Measurements from ENCODE around the gene CD53. TPM values are rescaled to one million over a fixed set of nuclear protein-coding genes. Genes with fewer than 3 reads are reported as not detected.
A peak's percentile ranks its signal among the peaks of the same experiment; 100 is the strongest.

CD53 gene
- total and polyA plus RNA-seq, 9 of the 15 experiments (the other 6 are each of a cell fraction or from before 2014, with no cell fraction given): 63.5 to 220 (median 131) TPM

GRCh38 chr1:110890474-110891196 lies 17.7 kb downstream of the CD53 start (continued):
- no peak for TF ChIP-seq RFX5 (IDR thresholded peaks at IDR 0.05; ENCODE audit: low read depth, low read length)
- no peak for TF ChIP-seq ESRRA (IDR thresholded peaks at IDR 0.05; ENCODE audit: borderline replicate concordance, low read depth)
- no peak for TF ChIP-seq ZBTB34 (CRISPR knock-in tag; IDR thresholded peaks at IDR 0.05)
- TF ChIP-seq ZNF354B (CRISPR knock-in tag; IDR thresholded peaks at IDR 0.05): no peak
- no peak for TF ChIP-seq ZNF511 (CRISPR knock-in tag; IDR thresholded peaks at IDR 0.05)
- TF ChIP-seq GATA2 (CRISPR knock-in tag; IDR thresholded peaks at IDR 0.05): no peak
- TF ChIP-seq CEBPG (CRISPR knock-in tag; IDR thresholded peaks at IDR 0.05): no peak
- TF ChIP-seq CEBPG (tag; conservative IDR thresholded peaks at IDR 0.05 in 1 of 2, IDR thresholded peaks at IDR 0.05 in 1 of 2): peak in 1 of 2 experiments; percentile 27; a peak in 2 of 4 replicates
- TF ChIP-seq TEAD1 (CRISPR knock-in tag; IDR thresholded peaks at IDR 0.05): no peak
- no peak for TF ChIP-seq ZNF444 (CRISPR knock-in tag; IDR thresholded peaks at IDR 0.05)
- no peak for TF ChIP-seq FOXO4 (CRISPR knock-in tag; IDR thresholded peaks at IDR 0.05)
- TF ChIP-seq DACH1 (IDR thresholded peaks at IDR 0.05; ENCODE audit: partially characterized antibody): no peak
- no peak for TF ChIP-seq SUPT5H (IDR thresholded peaks at IDR 0.05)
- no peak for TF ChIP-seq MITF (IDR thresholded peaks at IDR 0.05)
- no peak for TF ChIP-seq BHLHE40 (IDR thresholded peaks at IDR 0.05; ENCODE audit: low read length)
- no peak for TF ChIP-seq NR2C2 (CRISPR knock-in tag; IDR thresholded peaks at IDR 0.05)
- TF ChIP-seq NR2C2 (tag; IDR thresholded peaks at IDR 0.05): 0 out of 2 replicates have a peak, but pooled peaks have one; percentile 1
- TF ChIP-seq WHSC1 (IDR thresholded peaks at IDR 0.05; ENCODE audit: low read length): no peak
- TF ChIP-seq, protein P1, sequence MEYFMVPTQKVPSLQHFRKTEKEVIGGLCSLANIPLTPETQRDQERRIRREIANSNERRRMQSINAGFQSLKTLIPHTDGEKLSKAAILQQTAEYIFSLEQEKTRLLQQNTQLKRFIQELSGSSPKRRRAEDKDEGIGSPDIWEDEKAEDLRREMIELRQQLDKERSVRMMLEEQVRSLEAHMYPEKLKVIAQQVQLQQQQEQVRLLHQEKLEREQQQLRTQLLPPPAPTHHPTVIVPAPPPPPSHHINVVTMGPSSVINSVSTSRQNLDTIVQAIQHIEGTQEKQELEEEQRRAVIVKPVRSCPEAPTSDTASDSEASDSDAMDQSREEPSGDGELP (CRISPR knock-in tag; IDR thresholded peaks at IDR 0.05; ENCODE audit: borderline replicate concordance): no peak
- no peak for TF ChIP-seq ZNF274 (IDR thresholded peaks at IDR 0.05; ENCODE audit: borderline replicate concordance, low read depth, low read length)
- TF ChIP-seq PYGO2 (tag; IDR thresholded peaks at IDR 0.05): no peak
- no peak for TF ChIP-seq SRSF3 (IDR thresholded peaks at IDR 0.05; ENCODE audit: insufficient read depth, low read length)

All from K562 (cell line).